ENCODE data around the gene TBL1XR1. TPM values are rescaled to one million over a fixed set of nuclear protein-coding genes. Genes with fewer than 3 reads are reported as not detected.

Gene TBL1XR1
- total and polyA plus RNA-seq, 2 of the 13 experiments (the other 11 are each of a cell fraction or from before 2014, with no cell fraction given) = 57.7 to 62.5 TPM

DNA sequence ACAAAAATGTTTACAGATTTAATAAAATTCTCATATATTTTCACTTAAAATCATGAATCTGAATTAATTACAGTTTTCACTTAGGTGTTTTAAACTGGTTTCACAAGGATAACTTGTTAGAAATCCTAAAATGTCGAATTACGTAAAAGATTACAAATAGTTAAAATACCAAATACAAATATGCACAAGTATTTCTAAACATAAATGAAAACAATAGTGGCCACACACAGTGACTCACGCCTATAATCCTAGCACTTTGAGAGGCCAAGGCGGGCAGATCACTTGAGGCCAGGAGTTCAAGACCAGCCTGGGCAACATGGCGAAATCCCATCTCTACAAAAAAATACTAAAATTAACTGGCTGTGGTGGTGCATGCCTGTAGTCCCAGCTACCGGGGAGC, 10.9 kb upstream of the TBL1XR1 start:
- ChIA-PET CTCF (ENCODE audit: low intra/inter-chr PET ratio, low total read pairs) (no interaction called here), POLR2A (interaction anchor here (0.9 kb wide), 1 partner anchor 11 kb away, joined by 3 read pairs; the partner anchor contains the start of gene TBL1XR1)
- no TSS peak for BruUV-seq (replicated peaks)
- H3K4me3 ChIP-seq (replicated peaks in 1 of 3; ENCODE audit: insufficient read depth in 1 of 3, low read depth in 2 of 3, low read length in 3 of 3) = peak overlapping the region in 1 of 3 experiments; percentile 48; a peak in 2 of 6 replicates
- no peaks in the 10 kb centered on the region for H3K36me3 ChIP-seq (replicated peaks in 1 of 2; ENCODE audit: control insufficient read depth in 1 of 2, insufficient read depth in 2 of 2, low read length in 2 of 2)
- no peaks in the 10 kb centered on the region for H3K79me2 ChIP-seq (ENCODE audit: insufficient read depth, low read length)
- no peak overlapping the region for H3K27ac ChIP-seq (ENCODE audit: extremely low read length, insufficient read depth, low read length)
- intact Hi-C loops (cut with micrococcal nuclease; ENCODE audit: unreplicated experiment) = no loop called here
- FAIRE-seq (no peak), DNase-seq (ENCODE audit: low spot score) (no peak), ATAC-seq (no peak)
- no peaks in the 10 kb centered on the region for H3K9me3 ChIP-seq (ENCODE audit: low read length)
- H3K9ac ChIP-seq (ENCODE audit: insufficient read depth, low read depth, low read length) = no peak overlapping the region
- H3K4me2 ChIP-seq (ENCODE audit: low read depth, low read length) = peak overlapping the region; percentile 67
- WGBS (ENCODE audit: low lambda C conversion rate) = 16% methylated on average over 6 of the region's 6 CpGs
- H2AFZ ChIP-seq (ENCODE audit: low read length) = no peak overlapping the region
- H3K4me1 ChIP-seq (ENCODE audit: insufficient read depth, low read length) = peaks cover 48% of the 10 kb centered on the region
- H3K27me3 ChIP-seq (ENCODE audit: control insufficient read depth in 1 of 2, insufficient read depth in 2 of 2, low read length in 2 of 2) = no peaks in the 10 kb centered on the region
- in situ Hi-C loops (cut with HindIII; ENCODE audit: extremely low pct_ligation_motif_present, low pct_unique_long_range_greater_than_20kb) = no loop called here
- no peaks in the 10 kb centered on the region for H4K20me1 ChIP-seq (ENCODE audit: insufficient read depth, low read length)
- no peak for TF ChIP-seq SRF (IDR thresholded peaks at IDR 0.05; ENCODE audit: low read depth, low read length)
- TF ChIP-seq, protein P1, sequence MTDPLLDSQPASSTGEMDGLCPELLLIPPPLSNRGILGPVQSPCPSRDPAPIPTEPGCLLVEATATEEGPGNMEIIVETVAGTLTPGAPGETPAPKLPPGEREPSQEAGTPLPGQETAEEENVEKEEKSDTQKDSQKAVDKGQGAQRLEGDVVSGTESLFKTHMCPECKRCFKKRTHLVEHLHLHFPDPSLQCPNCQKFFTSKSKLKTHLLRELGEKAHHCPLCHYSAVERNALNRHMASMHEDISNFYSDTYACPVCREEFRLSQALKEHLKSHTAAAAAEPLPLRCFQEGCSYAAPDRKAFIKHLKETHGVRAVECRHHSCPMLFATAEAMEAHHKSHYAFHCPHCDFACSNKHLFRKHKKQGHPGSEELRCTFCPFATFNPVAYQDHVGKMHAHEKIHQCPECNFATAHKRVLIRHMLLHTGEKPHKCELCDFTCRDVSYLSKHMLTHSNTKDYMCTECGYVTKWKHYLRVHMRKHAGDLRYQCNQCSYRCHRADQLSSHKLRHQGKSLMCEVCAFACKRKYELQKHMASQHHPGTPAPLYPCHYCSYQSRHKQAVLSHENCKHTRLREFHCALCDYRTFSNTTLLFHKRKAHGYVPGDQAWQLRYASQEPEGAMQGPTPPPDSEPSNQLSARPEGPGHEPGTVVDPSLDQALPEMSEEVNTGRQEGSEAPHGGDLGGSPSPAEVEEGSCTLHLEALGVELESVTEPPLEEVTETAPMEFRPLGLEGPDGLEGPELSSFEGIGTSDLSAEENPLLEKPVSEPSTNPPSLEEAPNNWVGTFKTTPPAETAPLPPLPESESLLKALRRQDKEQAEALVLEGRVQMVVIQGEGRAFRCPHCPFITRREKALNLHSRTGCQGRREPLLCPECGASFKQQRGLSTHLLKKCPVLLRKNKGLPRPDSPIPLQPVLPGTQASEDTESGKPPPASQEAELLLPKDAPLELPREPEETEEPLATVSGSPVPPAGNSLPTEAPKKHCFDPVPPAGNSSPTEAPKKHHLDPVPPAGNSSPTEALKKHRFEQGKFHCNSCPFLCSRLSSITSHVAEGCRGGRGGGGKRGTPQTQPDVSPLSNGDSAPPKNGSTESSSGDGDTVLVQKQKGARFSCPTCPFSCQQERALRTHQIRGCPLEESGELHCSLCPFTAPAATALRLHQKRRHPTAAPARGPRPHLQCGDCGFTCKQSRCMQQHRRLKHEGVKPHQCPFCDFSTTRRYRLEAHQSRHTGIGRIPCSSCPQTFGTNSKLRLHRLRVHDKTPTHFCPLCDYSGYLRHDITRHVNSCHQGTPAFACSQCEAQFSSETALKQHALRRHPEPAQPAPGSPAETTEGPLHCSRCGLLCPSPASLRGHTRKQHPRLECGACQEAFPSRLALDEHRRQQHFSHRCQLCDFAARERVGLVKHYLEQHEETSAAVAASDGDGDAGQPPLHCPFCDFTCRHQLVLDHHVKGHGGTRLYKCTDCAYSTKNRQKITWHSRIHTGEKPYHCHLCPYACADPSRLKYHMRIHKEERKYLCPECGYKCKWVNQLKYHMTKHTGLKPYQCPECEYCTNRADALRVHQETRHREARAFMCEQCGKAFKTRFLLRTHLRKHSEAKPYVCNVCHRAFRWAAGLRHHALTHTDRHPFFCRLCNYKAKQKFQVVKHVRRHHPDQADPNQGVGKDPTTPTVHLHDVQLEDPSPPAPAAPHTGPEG (CRISPR knock-in tag; IDR thresholded peaks at IDR 0.05) = no peak
- no peak for TF ChIP-seq NRL (CRISPR knock-in tag; IDR thresholded peaks at IDR 0.05; ENCODE audit: borderline replicate concordance)
- TF ChIP-seq RNF219 (CRISPR knock-in tag; IDR thresholded peaks at IDR 0.05) = no peak
- no peak for TF ChIP-seq ZNF441 (CRISPR knock-in tag; IDR thresholded peaks at IDR 0.05; ENCODE audit: borderline replicate concordance)
- no peak for TF ChIP-seq ZNF496 (CRISPR knock-in tag; IDR thresholded peaks at IDR 0.05; ENCODE audit: insufficient replicate concordance)
- 0 out of 2 replicates have a peak, but pooled peaks have one; percentile 31 for TF ChIP-seq ZNF652 (CRISPR knock-in tag; IDR thresholded peaks at IDR 0.05; ENCODE audit: borderline replicate concordance, low read depth)
- no peak for TF ChIP-seq ARID4A (CRISPR knock-in tag; IDR thresholded peaks at IDR 0.05; ENCODE audit: borderline replicate concordance)
- TF ChIP-seq SMAD1 (CRISPR knock-in tag; IDR thresholded peaks at IDR 0.05; ENCODE audit: borderline replicate concordance, low read depth) = no peak
- TF ChIP-seq ZNF333 (CRISPR knock-in tag; IDR thresholded peaks at IDR 0.05; ENCODE audit: borderline replicate concordance) = no peak
- TF ChIP-seq ZSCAN21 (CRISPR knock-in tag; IDR thresholded peaks at IDR 0.05; ENCODE audit: borderline replicate concordance) = no peak
- TF ChIP-seq ZNF354B (CRISPR knock-in tag; IDR thresholded peaks at IDR 0.05) = no peak
